Astrocyte (in vitro differentiated cells and primary cell): ENCODE data around the gene SCAP.

Source experiments
- EZH2 ChIP-seq: IDR thresholded peaks from 2 replicates; pipeline ENCODE4 v1.6.1; 2012; ENCODE audit warnings: mild to moderate bottlenecking, low read length, inconsistent platforms; ENCODE audit not compliant: insufficient read depth
- TF ChIP-seq, protein P1 (sequence below): IDR thresholded peaks from 2 replicates; pipeline ENCODE4 v1.5.1; 2011; ENCODE audit warnings: low read depth, mild to moderate bottlenecking, inconsistent platforms, low read length, moderate library complexity; ENCODE audit not compliant: insufficient read depth

DNA sequence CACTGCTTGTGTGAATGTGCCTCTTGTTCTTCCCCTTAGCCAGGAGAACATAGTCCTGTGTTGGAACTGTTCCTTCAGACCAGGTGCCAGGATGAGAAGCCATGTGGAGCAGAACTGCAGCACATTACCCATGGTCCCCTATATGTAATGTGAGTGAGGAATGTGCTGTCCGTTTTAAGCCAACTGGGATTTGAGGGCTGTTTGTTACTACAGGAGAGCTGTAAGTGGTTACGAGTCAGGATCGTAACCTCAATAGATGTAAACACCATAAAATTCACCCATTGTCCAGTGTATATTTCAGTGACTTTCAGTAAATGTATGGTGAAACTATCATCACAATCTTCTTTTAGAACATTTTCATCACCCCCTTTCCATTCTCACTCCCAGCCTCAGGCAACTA is 10.1 kb upstream of the SCAP start:
- TF ChIP-seq, protein P1, sequence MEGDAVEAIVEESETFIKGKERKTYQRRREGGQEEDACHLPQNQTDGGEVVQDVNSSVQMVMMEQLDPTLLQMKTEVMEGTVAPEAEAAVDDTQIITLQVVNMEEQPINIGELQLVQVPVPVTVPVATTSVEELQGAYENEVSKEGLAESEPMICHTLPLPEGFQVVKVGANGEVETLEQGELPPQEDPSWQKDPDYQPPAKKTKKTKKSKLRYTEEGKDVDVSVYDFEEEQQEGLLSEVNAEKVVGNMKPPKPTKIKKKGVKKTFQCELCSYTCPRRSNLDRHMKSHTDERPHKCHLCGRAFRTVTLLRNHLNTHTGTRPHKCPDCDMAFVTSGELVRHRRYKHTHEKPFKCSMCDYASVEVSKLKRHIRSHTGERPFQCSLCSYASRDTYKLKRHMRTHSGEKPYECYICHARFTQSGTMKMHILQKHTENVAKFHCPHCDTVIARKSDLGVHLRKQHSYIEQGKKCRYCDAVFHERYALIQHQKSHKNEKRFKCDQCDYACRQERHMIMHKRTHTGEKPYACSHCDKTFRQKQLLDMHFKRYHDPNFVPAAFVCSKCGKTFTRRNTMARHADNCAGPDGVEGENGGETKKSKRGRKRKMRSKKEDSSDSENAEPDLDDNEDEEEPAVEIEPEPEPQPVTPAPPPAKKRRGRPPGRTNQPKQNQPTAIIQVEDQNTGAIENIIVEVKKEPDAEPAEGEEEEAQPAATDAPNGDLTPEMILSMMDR: no peak
- no peak for TF ChIP-seq EZH2
